Activated T-helper 2 cell treated with anti-CD3 and anti-CD28 coated beads, Interferon-gamma antibody, Interleukin-2, Interleukin-4, amounts not matched to agents 10 μg/mL and 5 μg/mL and 100 μg/mL, durations not matched to agents 14 hours and 24 hours and 36 hours (primary cell): Measurements from ENCODE around the gene CAMK2B. TPM values are rescaled to one million over a fixed set of nuclear protein-coding genes. Genes with fewer than 3 reads are reported as not detected.

Experiments
- DNase-seq: peaks from one replicate; pipeline ENCODE4 v3.0.0; 2021; ENCODE audit warnings: low spot score
- H3K27ac Mint-ChIP-seq: one replicate; pipeline ENCODE4 v1.8.0; 2021; ENCODE audit warnings: mixed read lengths
- H3K27me3 Mint-ChIP-seq: one replicate; pipeline ENCODE4 v1.8.0; 2021; ENCODE audit warnings: low read depth, mixed read lengths
- H3K36me3 Mint-ChIP-seq: one replicate; pipeline ENCODE4 v1.8.0; 2021; ENCODE audit warnings: low read depth, mixed read lengths
- H3K4me1 Mint-ChIP-seq: one replicate; pipeline ENCODE4 v1.8.0; 2021; ENCODE audit warnings: low read depth, mixed read lengths
- H3K4me3 Mint-ChIP-seq: one replicate; pipeline ENCODE4 v1.8.0; 2021; ENCODE audit warnings: low read depth, mild to moderate bottlenecking, moderate library complexity, mixed read lengths
- H3K9me3 Mint-ChIP-seq: one replicate; pipeline ENCODE4 v1.8.0; 2021; ENCODE audit warnings: mixed read lengths
- intact Hi-C: fragments of 100-400 bp; cut with micrococcal nuclease; formaldehyde crosslinking; loops from one replicate; pipeline ENCODE4 v1.15.1; 2023
- total RNA-seq: library from RNA; stranded (reverse); gene quantifications from 2 replicates; pipeline ENCODE4 v1.2.3, GENCODE V29; 2022

CAMK2B gene
- total RNA-seq, 1 donor from 2014 or later, result 1.9 TPM

DNA sequence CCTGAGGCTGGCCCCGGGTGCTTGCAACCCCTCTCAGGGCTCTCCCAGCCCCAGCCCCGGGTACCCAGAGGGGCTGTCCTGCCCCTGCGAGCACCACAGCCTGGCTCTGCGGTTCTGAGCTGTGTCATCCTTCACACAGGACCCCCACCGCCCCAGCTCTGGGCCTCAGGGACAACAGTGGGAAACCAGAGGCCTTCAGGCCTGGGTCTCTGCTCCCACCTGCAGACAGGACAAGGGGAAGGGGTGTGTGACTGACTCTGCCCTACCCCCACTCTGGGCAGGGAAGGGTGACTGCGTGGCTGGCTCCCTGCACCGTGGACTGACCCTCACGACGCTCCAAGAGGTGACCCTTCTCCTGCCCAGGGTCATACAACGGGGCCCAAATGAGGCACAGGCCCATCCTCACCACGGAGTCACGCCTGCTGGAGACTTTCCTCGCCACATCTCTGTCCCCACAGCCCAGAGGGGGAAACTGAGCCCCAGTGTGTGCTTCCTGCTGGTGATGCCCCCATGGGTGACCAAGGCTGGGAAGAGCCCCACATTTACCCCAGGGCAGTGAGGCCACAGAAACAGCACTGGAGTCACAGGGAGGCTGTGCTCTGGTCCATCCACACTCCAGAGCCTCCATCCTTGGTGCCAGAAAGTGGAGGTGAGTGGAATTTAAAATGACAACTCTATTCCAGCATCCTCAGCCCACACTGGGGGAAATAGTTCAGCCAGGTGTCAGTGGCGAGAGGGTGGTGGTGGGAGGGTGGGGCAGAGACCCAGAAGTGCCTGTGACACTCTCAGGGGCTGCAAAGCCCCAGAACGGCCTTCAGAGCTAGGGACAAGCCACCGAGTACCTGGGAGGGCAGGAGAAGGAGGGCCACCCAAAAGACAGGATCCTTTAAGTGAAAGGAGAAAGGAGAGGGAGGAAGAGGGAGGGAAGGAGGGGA lies 13.6 kb downstream of the CAMK2B start:
- intact Hi-C loops, result no loop called here
- peaks cover 4% of the 10 kb centered on the region for H3K4me1 Mint-ChIP-seq
- no peaks in the 10 kb centered on the region for H3K9me3 Mint-ChIP-seq
- no peaks in the 10 kb centered on the region for H3K36me3 Mint-ChIP-seq
- DNase-seq, result no peak
- peaks cover 29% of the 10 kb centered on the region for H3K27me3 Mint-ChIP-seq
- H3K27ac Mint-ChIP-seq, result no peak overlapping the region
- H3K4me3 Mint-ChIP-seq, result no peak overlapping the region

- intact Hi-C loops, result no loop called here
- Mint-ChIP-seq H3K27me3 (peaks cover 22% of the 10 kb centered on the region), H3K36me3 (no peaks in the 10 kb centered on the region), H3K9me3 (no peaks in the 10 kb centered on the region), H3K27ac (no peak overlapping the region), H3K4me3 (peak overlapping the region; percentile 52), H3K4me1 (peaks cover 5% of the 10 kb centered on the region)
- no peak for DNase-seq
Measured at GRCh38 chr7:44310221-44310848, 15.1 kb downstream of the CAMK2B start.

DNA sequence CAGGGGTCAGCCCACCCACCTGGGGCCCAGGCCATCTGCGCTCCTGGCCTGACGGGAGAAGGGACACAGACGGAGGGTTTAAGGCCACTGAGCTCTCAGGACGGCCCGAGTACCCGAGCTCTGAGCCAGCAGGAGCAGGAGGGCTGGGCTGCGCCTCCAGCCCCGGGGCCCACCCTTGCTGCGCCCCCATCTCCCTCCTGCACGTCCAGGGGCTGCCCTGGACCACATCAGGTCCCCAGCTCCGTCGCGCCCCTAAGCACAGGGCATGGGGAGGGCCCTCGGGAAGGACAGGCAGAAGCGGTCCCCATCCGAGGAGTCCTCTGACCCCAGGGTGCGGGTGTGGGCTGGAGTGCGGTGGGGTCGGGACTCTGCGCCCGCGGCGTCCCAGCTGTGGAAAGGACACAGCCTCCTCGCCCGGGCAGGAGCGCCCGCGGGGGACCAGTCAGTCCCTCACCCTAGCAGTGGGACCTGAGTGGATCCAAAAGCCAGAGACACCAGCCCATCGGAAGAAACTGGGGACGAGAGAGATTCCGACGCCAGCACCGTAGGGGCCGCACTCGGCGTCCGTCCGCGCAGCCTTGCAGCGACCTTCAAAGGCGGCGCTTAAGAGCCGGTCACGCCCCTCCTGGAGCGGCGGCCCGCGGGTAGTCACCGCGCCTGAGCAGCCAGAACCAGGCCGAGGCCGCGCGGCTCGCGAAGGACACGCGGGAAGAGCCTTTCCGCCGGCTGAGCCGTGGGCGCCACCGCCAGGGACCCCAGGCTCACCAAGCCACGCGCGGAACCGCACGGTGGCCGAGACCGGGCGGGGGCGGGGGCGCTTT lies 15.9 kb downstream of the CAMK2B start:
- Mint-ChIP-seq H3K9me3 (no peaks in the 10 kb centered on the region), H3K27me3 (peaks cover 19% of the 10 kb centered on the region), H3K4me3 (no peak overlapping the region), H3K4me1 (peaks cover 5% of the 10 kb centered on the region), H3K27ac (no peak overlapping the region), H3K36me3 (no peaks in the 10 kb centered on the region)
- peak; percentile 24 for DNase-seq
- intact Hi-C loops, result no loop called here

DNA sequence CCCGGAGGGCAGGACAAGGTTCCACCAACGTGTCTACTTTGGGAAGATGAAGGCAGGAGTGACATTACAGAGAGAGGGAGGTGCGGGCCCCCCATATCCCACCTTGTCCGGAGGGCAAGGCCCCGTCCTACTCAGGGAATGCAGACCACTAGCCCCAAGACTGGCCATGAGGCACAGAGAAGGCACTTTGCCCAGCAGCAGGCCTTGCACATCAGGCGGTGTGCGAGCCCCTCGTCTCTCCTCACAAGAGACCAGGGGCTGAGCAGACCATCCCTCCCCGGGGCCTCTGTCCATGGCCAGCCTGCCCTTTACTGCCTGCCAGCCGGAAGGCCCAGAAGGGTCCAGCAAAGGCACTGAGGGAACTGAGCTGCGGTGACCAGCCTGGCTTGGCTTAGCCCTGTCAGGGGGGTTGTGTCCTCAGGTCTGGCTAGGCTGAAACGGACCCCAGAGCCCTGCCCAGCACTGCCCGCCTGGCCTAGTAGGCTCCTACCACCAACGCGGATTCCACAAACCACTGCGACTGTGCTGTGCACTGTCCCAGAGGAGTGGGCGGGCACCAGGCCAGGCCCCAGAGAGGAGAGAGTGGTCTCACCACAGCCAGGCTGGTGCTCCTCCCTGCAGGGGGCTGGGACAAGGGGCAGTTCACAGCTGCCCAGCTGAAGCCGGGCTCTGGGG lies 16.7 kb downstream of the CAMK2B start:
- intact Hi-C loops, result no loop called here
- H3K9me3 Mint-ChIP-seq, result no peaks in the 10 kb centered on the region
- H3K27me3 Mint-ChIP-seq, result peaks cover 14% of the 10 kb centered on the region
- no peak for DNase-seq
- no peaks in the 10 kb centered on the region for H3K36me3 Mint-ChIP-seq
- H3K27ac Mint-ChIP-seq, result no peak overlapping the region
- no peak overlapping the region for H3K4me3 Mint-ChIP-seq
- H3K4me1 Mint-ChIP-seq, result peaks cover 5% of the 10 kb centered on the region

GRCh38 chr7:44307905-44308595 lies 17.3 kb downstream of the CAMK2B start:
- Mint-ChIP-seq H3K4me3 (no peak overlapping the region), H3K27ac (no peak overlapping the region), H3K36me3 (no peaks in the 10 kb centered on the region), H3K4me1 (peaks cover 5% of the 10 kb centered on the region), H3K9me3 (no peaks in the 10 kb centered on the region), H3K27me3 (peaks cover 17% of the 10 kb centered on the region)
- intact Hi-C loops, result loop anchor here (1.0 kb wide), 1 partner anchor 67 kb away; no protein-coding TSS in a partner anchor
- DNase-seq, result no peak

GRCh38 chr7:44307301-44307900 lies 18.0 kb downstream of the CAMK2B start:
- peak; percentile 7 for DNase-seq
- peaks cover 5% of the 10 kb centered on the region for H3K4me1 Mint-ChIP-seq
- no peak overlapping the region for H3K4me3 Mint-ChIP-seq
- no peak overlapping the region for H3K27ac Mint-ChIP-seq
- peaks cover 21% of the 10 kb centered on the region for H3K27me3 Mint-ChIP-seq
- no peaks in the 10 kb centered on the region for H3K9me3 Mint-ChIP-seq
- no peaks in the 10 kb centered on the region for H3K36me3 Mint-ChIP-seq
- intact Hi-C loops, result loop anchor here (1.0 kb wide), 1 partner anchor 66 kb away; no protein-coding TSS in a partner anchor

DNA sequence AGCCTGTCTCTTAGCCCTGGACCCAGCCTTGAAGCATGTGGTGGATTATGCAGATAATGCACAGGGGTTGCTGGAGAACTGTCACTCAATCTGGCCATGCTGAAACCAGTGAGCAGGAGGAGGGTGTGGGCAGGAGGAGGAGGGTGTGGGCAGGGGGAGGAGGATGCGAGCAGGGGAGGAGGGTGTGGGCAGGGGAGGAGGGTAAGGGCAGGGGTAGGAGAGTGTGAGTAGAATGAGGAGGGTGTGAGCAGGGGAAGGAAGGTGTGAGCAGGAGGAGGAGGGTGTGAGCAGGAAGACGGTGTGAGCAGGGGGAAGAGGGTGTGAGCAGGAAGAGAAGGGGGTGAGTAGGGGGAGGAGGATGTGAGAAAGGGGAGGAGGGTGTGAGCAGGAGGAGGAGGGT lies 18.8 kb downstream of the CAMK2B start:
- Mint-ChIP-seq H3K27me3 (peaks cover 18% of the 10 kb centered on the region), H3K36me3 (no peaks in the 10 kb centered on the region), H3K9me3 (no peaks in the 10 kb centered on the region), H3K4me1 (peaks cover 5% of the 10 kb centered on the region), H3K4me3 (no peak overlapping the region), H3K27ac (no peak overlapping the region)
- intact Hi-C loops, result loop anchor here (1.0 kb wide), 1 partner anchor 65 kb away; no protein-coding TSS in a partner anchor
- peak; percentile 1 for DNase-seq

DNA sequence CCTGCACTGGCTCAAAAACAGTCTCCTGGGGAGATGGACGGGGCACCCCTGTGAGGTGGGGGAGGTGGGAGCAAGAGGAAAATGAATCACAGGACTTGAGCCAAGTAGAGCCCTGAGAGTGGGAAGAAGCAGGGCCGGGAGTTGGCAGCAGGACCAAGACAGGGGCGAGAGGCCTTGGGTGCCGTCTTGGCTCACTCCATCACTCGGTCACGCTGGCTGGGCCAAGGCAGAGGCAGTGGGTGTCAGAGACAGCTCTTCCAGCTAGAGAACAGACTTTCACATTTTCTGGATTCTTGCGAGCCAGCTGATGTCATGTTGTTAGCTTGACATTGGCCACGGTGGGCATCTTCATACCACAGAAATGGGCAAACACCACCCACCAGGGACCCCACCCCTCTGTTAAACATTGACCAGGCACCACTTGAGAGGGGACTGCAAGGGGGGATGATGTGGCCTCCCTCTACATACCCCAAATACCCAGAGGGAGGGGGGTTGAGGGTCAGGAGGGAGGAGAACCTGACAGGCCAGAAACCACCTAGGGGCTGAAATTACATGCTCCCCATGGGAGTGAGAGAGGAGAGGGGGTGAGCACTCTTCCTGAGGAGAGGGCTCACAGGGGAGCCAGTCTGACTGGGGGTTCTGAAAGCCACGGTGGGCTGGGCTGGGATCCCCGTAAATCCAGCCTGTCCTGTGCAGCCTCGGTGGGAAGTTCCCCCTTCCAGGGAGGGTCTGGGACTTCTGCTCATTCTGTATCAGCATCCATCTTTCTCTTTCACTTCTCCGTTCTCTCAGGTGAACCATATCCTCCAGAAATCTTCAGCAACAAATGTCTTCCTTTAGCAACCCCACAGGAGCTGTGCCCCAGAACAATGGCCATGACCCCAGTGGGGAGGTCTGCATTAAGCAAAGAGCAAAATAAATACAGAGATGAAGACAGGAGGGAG lies 19.6 kb downstream of the CAMK2B start:
- H3K4me3 Mint-ChIP-seq, result no peak overlapping the region
- H3K4me1 Mint-ChIP-seq, result peaks cover 5% of the 10 kb centered on the region
- H3K36me3 Mint-ChIP-seq, result no peaks in the 10 kb centered on the region
- H3K27me3 Mint-ChIP-seq, result peaks cover 22% of the 10 kb centered on the region
- H3K27ac Mint-ChIP-seq, result no peak overlapping the region
- intact Hi-C loops, result no loop called here
- peak; percentile 5 for DNase-seq
- H3K9me3 Mint-ChIP-seq, result no peaks in the 10 kb centered on the region

DNA sequence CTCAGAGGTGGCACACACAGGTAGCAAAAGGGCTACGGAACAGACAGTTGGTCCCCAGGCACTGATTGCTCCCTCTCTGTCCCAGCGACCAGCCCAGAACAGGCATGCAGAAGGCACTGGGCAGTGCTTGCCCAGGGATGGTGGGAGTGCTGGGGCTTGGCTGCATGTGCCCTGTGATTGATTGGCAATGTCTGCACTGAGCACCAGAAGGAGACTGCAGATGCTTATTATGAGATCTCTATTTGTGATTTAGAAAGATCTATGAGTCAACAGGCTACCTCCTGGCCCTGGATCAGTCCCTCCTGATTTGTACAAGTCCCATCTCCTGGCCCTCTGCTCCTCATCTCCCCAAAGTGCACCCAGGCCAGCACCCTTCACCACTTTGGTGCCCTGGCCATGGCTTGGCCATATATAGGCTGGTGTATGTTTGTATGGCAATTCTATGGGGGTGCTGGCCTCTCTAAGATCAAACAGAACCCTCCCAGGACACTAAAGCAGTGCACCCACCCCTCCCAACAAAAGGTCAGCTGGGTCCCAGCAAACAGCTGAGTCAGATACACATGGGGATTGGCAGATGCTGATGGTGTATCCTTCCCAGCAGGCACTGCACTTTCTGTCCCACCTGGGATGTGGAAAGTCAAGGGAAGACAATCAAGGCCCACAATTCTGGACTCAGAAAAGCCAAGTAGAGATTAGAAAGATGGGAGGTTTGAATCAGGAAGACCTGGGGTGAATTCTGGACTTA lies 30.9 kb downstream of the CAMK2B start:
- DNase-seq, result no peak
- H3K27me3 Mint-ChIP-seq, result peaks cover 46% of the 10 kb centered on the region

GRCh38 chr7:44293561-44294324 lies 31.7 kb downstream of the CAMK2B start:
- Mint-ChIP-seq H3K27ac (no peak overlapping the region), H3K4me1 (no peaks in the 10 kb centered on the region), H3K4me3 (no peak overlapping the region), H3K36me3 (no peaks in the 10 kb centered on the region), H3K9me3 (no peaks in the 10 kb centered on the region), H3K27me3 (peaks cover 43% of the 10 kb centered on the region)
- intact Hi-C loops, result no loop called here
- no peak for DNase-seq

More for the DNA sequence above, 30.9 kb downstream of the CAMK2B start:
- Mint-ChIP-seq H3K4me3 (no peak overlapping the region), H3K4me1 (no peaks in the 10 kb centered on the region), H3K36me3 (no peaks in the 10 kb centered on the region), H3K9me3 (no peaks in the 10 kb centered on the region), H3K27ac (no peak overlapping the region)
- intact Hi-C loops, result no loop called here
